NCI-H2081 treated with DMSO at 0.1 percent for 48 hours (cell line): ENCODE results near the gene EID2.
A peak's percentile ranks its signal among the peaks of the same experiment; 100 is the strongest.

Experiments used
- DNase-seq: peaks from one replicate; lab custom pipeline; 2025; lab: John Stamatoyannopoulos, UW

EID2 gene, protein sequence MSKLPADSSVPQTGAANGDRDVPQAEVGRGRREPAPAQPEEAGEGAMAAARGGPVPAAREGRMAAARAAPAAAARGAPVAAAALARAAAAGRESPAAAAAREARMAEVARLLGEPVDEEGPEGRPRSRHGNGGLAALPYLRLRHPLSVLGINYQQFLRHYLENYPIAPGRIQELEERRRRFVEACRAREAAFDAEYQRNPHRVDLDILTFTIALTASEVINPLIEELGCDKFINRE

DNA sequence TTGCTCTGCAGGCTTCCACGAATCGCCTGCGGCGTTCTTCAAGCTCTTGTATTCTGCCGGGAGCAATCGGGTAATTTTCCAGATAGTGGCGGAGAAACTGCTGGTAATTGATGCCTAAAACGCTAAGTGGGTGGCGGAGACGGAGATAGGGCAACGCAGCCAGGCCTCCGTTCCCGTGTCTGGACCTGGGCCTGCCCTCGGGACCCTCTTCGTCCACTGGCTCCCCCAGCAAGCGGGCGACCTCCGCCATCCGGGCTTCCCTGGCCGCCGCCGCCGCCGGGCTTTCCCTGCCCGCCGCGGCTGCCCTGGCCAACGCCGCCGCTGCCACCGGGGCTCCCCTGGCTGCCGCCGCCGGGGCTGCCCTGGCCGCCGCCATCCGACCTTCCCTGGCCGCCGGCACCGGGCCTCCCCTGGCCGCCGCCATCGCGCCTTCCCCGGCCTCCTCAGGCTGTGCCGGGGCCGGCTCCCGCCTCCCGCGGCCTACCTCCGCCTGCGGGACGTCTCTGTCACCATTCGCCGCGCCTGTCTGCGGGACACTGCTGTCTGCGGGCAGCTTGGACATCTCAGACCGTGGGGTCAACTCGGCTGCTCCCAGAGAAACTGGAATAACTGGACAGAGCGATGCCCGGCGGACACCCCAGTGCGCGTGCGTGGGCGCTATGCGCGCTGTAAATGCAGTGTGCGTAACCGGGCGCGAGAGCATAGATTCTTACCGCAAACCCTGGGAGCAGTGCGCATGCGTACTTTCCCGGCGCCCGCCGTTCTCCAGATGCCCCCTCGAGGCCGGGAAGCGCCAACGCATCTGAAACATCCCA is at the start of gene EID2:
Gene EID2 (minus strand): TSS at position 644 of the 815 bp plus-strand sequence. CDS start 82 bp downstream, at position 562.
- peak; percentile 74 for DNase-seq

DNA sequence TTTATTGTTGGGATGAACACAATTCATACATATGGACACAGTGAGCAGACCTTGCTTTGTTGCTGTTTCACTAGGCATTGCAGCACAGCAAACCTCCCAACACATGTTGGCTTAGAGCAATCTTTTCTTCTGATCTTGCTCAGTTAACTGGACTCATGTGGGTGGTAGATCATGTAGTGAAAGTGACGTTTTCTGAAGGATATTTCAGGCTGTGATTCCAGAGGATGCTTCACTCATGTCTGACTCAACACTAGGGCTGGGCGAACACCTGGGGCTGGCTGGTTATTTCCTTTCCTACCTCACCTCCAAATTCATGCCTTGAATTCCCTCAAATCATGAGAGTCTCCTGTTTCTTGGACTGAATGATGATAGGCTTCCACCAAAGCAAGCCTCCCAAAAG is 48.1 kb upstream of the EID2 start:
- no peak for DNase-seq

DNA sequence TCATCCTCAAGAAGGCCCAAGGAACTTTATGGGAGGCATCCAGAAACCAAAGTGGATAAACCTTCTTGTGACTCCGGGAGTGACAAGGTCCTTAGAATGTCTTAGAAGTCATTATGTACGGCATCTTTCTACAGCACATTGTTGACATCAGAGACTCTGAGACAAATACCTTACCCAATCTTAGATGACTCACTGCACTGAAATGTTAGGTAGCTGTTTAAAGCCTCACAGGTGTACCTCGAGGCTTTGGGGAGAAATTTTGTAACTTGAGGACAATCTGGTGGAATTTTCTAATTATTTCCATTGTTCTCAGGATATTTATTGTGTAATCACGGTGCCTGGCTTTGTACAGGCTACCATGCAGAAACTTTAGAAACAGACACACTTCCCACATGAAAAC is 47.5 kb upstream of the EID2 start:
- DNase-seq: no peak

DNA sequence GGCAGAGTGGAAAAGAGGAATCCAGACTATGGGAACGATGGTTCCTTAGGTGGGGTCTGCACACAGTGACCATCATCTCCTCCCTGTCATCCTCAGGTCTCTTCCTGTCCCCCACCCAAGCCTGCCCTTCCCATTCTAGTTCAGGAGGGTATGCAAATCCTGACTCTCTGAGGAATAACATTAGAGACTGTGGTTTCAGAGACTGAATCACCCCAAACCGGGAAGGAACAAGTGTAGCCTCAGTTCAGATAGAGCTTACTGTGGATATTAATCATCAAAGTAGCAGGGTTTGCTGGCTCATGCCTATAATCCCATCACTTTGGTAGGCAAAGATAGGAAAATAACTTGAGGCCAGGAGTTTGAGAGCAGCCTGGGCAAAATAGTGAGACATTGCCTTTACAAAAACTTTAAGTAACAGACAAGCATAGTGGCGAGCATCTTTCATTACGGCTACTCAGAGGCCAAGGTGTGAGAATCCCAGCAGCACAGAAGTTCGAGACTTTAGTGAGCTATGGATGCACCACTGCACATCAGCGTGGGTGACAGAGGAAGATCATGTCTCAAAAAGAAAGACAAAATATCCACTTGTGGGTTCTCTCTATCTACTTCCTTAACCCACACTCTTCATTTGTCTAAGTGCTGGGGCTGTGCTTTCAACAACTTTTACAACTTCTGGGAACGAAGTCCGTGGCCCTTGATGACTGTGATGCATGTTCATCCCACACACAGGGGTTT is 43.1 kb upstream of the EID2 start:
- DNase-seq: no peak

DNA sequence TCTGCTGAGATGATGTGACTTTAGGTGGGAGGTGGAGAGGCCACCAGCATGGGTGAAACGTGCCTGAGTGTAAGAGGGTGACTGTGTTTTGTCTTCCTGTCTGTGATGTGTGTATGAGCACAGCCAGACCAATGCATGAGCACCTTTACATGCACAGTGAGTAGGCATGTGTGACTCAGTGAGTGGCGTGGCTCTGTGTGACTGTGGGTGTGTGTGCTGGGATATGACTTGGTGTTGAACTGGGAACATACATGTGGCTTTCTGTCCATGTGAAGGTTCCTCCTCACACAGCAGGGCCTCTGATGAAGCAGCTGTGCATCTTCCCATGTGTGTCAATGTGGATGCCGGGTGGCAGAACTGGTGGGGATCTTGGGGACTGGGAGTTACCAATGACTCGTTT is 42.5 kb upstream of the EID2 start:
- DNase-seq: no peak

DNA sequence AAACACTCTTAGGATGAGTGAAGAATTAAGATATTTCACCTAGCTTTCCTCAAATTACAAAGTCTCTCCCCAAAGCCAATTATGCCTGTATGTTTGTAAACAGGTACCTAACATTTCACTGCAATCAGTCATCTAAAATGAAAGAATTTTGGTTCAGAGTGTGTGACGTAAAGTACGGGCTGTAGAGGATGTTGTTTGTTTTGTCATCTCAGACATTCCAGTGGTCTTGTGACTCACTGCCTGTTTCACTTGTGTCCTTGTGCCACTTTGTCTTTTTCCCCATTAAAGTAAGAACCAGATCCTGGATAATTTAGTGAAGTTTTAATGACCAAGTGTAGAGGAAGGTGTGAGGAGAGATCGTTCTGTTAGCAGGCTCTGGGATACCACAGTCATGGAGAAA is 28.6 kb upstream of the EID2 start:
- DNase-seq: no peak

DNA sequence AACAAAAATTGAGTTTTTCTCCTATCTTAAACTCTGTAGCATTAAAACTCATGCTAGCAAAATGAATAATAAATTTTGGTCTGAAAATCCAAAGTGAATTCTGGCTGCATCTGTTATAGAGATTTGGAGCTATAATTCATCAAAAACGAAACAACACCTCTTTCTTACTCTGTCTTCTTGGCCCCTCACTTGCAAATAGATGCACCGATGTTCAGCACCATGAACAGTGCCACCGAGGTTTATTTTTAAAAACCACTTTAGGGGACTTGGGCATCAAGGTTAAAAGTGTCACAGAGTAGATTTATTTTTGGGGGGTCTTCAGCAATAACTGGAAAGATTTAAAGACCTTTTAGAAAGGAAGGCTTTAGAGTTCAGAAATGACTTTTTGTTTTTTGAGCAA is 26.1 kb upstream of the EID2 start:
- DNase-seq: no peak

DNA sequence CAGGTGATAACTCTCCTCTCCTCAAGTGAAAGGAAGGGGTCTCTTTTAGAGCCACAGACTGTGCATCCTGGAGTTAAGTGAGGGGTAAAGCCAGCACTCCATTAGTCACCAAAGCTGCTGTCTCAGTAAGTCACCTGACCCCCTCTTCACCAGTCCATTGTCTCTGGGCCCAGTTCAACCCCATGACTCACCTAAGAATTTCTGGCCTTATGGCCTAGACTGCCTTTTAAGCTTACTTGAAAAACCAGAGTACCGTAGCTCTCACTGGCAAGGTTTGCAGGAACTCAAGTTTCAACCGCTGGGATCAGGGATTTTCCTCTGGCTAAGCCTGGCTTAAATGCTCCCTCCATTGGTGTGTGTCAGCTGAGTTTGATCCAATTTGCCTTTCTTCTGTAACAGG is 23.4 kb upstream of the EID2 start:
- no peak for DNase-seq

DNA sequence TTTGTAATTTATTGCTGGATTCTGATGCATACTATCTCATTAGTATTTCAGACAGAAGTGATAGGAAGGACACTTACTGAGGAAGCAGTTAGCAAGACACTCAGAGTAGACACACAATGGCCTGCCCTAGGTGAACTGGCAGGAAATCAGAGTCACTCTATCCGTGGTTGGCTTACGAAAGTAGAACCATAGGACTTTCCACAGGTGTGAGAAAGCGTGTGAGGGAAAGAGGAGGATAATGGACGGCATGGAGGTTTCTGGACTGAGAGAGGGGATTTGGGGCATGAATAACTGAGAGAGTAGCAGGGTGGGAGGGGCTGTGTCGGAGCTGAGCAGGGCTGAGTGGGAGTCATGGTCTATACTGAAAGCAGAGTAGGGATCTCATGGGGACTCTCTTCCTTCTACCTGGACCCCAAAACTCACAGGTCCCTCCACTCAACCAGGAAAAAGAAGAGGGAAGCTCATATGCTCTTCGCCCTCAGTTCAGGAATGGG is 18.7 kb upstream of the EID2 start:
- DNase-seq: no peak

DNA sequence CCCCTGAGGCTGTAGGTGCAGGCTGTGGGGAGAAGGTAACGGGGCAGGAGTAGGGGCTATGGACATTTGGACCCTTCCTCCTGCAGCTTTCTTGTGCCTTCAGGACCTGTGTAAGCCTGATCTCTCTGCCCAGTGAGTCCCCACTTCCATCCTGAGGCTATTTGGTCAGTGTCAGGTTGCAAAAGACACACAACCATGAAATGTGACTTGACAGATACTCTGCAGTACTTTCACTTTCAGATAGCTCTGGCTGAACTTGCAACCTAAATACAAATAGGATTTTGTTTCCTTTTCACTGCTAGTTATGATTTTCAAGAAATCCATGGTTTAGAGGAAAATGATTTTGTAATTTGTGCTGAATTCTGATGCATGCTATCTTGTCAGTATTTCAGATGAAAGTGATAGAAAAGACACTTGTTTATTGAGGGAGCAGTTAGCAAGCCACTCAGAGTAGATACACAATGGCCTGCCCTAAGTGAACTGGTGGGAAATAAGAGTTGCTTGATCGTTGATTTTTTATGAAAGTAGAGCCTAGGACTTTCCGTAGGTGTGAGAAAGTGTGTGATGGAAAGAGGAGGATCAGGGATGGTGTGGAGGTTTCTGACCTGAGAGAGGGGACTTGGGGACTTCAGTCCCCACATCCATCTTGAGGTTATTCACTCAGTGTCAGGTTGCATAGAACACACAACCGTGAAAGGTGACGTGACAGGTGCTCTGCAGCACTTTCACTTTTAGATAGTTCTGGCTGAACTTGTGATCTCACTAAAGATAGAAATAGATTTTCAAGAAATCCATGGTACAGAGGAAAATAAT is 18.1 kb upstream of the EID2 start:
- DNase-seq: no peak

DNA sequence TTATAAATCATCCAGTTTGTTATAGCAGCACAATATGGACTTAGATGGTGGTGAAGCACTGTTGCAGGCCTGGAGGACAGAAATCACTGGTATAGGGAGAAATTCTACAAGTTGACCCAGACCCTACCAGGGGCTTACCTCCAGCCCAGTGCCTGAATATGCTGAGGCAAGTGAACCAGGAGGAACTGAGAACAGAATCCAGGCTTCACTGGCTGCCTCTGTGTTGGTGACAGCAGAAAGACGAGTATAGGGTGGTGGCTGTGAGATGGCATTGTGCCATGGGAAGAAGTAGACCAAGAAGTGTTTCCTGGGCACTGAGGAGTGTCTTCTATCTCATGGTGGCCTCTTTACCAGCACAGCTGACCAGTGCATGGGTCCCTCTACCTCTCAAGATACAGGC is 15.9 kb upstream of the EID2 start:
- no peak for DNase-seq

DNA sequence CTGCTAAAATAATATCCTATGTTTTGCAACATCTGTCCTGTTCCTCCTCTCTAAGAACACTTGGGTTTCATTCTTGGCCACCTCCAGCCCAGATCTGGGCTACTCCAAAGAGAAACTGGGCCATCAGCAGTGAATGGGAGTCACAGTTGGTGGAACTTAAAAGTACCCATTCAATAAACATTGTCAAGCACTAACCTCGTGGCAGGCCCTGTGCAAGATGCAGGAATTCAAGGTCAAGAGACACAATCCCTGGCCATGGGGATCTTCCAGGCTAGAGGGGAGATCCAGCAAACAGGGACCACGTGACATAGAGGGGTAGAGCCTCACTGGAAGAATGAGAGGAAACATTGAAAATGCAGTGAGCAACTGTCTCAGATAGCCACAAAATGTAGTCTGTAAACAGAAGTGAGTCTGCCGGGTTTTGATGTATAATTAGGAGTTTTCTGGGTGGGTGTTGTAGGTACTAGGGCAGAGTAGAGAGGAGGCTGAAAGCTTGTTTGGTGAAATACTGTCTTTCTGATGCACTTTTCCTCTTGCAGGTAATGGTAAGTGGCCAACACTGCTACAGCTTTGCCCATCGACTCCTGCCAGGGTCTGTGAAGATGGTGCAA is 14.8 kb upstream of the EID2 start:
- no peak for DNase-seq

DNA sequence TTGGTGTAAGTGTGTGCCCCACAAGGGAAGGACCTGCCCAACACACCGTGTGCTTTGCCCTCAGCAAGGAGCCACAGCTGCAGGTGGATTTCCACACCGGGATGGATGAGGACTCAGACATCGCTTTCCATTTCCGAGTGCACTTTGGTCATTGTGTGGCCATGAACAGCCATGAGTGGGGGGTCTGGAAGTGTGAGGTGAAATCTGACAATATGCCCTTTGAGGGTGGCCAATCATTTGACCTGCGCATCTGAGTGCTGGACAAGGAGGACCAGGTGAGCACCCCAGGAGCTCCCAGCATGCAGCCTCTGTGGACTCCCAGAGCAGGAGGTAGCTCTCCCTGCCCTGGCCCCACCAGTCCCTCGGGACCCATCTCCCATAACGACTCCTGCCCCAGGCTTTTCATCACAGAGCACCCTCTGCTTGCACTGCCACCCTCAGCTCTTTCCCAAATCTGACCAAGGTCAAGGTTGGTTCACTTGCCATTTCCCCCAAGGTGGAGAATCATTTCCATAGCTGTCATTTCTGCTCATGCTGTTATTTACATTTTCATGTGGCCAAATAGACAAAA is 13.2 kb upstream of the EID2 start:
- no peak for DNase-seq

DNA sequence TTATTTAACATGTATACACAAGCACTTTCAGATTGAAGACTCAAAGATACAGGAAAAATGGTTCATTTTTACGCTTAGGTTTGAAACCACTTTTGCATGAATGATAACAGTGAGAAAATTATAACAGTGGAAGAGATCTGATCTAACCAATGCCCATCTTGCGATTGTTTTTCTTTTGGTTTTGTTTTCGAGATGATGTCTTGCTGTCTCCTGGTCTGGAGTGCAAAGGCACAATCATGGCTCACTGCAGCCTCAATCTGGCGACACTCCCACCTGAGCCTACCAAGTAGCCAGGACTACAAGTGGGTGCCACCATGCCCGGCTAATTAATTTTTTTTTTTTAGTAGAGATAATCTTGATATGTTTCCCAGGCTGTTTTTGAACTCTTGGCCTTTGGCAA is 10.2 kb upstream of the EID2 start:
- DNase-seq: no peak

DNA sequence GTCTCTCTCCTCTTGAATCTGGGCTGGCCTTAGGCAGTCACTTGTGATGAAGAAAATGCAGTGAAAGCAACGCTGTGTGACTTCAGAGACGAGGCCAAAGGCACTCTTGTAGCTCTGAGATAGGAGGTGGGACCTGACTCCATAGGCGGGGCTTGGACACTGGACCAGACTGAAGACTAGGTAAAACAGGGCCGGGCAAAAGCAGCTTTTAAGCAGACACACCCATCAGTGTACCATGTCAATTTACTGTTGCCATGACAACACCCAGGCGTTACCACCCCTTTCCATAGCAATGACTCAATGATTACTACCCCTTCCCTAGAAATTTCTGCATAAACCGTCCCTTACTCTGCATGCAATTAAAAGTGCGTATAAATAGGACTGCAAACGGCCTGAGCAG is 6.6 kb upstream of the EID2 start:
- no peak for DNase-seq

DNA sequence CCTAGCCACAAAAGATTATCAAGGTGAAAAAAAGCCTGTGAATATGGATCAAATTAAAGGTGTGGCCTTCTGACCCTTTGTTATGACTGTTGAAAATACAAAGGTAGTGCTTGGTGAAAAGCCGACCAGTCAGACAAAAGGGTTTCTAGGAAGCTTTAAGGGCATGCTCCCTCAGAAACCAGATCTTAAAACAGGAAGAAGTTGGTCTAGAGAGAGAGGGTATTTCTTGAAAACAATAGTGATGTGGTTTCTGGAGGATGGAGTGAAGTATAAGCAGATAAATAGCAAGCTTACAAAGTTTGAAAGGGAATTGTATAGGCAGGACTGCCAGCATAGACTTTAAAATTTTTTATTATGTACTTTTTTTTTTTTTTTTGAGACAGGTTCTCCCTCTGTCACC is 5.0 kb upstream of the EID2 start:
- DNase-seq: no peak

DNA sequence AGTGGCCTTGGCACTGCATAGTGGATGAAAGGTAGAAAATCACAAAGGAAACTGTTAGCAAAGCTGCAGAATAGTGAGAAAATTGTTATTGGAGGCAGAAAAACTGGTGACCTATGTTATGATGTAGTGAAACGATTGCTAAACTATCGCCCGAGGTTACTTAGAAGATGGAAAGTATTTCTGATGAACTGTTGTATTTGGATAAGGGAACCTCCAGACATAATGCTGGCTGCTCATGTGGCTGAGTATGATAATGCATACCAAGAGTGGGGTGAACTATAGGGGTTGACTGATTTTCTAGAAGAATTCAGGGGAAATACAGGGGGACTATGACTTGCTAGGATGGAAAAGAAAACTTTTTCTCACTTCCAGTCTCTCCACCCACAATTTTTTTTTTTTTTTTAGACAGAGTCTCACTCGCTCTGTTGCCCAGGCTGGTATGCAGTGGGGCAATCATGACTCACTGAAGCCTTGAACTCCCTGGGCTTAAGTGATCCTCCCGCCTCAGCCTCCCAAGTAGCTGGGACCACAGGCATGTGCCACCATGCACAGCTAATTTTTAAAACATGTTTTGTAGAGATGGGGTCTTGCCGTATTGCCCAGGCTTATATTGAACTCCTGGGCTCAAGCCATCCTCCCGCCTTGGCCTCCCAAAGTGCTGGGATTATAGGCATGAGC is 4.4 kb upstream of the EID2 start:
- no peak for DNase-seq

DNA sequence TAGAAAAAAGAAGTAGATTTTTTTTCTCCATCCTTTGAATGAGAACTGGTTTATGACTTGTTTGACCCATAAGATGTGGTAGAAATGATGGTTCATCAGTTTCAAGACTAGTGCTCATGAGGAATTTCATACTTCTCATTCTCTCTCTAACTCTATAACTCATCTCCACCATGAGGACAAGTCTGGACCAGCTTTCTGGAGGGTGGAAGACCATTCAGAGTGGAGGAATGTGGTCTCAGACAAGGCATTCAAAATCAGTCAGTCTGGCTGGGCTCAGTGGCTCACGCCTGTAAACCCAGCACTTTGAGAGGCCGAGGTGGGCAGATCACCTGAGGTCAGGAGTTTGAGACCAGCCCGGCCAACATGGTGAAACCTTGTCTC is 3.5 kb upstream of the EID2 start:
- DNase-seq: no peak

DNA sequence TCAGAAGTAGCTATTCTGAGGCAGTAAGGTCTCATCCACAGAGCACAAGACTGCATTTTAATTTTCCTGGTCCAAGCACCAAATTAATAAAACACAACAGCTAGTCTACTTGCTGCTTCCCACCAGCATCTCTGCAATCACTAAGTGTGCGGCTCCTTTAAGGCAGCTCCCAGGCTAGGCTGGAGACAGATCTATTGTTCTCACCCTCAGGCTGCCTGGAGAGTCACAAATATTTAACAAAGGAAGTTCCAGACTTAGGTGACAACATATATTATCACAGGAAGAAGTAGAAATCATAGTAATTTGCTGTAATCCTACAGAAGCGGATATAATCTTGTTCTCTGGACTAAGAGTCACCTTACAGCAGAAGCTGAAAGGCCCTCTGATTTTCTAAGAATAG is 2.2 kb upstream of the EID2 start:
- DNase-seq: peak; percentile 28

DNA sequence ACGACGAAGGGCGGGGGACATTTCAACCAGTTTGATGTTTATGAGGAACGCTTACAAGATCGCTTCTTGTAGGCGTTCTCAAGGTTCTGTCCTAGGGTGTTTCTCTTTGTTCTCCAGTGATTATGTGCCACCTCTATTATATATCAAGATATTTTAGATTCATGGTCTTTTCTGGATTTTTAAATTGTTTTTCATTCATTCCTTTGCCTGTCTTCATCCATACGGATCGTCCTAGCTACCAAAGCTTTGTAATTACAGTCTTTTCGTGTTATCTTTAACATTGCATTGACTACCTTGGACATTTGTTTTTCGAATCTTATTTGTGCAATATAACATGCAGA is 342 bp upstream of the EID2 start:
- DNase-seq: no peak

DNA sequence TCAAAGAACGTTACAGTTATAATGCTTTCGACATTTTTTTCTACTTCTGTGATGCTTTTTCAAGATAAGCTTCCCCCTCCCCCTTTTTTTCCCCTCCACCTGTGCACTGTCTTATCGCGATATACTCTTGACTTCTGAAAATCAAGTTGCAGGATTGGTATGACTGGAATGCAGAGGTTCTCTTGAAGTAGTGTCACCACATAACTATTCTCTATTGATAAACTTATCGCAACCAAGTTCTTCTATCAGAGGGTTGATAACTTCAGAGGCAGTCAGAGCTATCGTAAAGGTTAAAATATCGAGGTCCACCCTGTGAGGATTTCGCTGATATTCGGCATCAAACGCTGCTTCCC is 820 bp downstream of the EID2 start:
- DNase-seq: no peak
